ENCODE results near the gene CCL27. TPM values are rescaled to one million over a fixed set of nuclear protein-coding genes. Genes with fewer than 3 reads are reported as not detected.

The CCL27 gene
- total and polyA plus RNA-seq, 10 of the 15 experiments (the other 5 are each of a cell fraction or from before 2014, with no cell fraction given) = 0.45 TPM; not detected in 9

DNA sequence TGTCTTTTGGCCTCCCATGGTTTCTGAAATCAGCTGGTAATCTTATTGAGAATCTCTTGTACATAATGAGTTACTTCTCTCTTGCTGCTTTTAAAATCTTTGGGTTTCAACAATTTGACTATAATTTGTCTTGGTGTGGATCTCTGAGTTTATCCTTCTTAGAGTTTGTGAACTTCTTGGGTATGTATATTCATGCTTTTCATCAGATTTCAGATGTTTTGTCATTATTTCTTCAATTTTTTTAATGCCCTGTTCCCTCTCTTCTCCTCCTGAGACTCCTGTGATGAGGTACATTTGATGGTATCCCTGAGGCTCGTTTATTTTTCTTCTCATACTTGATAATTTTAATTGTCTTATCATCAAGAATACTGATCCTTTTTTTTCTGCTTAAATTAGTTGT lies 49.7 kb upstream of the CCL27 start (continued):
- TF ChIP-seq, protein P1, sequence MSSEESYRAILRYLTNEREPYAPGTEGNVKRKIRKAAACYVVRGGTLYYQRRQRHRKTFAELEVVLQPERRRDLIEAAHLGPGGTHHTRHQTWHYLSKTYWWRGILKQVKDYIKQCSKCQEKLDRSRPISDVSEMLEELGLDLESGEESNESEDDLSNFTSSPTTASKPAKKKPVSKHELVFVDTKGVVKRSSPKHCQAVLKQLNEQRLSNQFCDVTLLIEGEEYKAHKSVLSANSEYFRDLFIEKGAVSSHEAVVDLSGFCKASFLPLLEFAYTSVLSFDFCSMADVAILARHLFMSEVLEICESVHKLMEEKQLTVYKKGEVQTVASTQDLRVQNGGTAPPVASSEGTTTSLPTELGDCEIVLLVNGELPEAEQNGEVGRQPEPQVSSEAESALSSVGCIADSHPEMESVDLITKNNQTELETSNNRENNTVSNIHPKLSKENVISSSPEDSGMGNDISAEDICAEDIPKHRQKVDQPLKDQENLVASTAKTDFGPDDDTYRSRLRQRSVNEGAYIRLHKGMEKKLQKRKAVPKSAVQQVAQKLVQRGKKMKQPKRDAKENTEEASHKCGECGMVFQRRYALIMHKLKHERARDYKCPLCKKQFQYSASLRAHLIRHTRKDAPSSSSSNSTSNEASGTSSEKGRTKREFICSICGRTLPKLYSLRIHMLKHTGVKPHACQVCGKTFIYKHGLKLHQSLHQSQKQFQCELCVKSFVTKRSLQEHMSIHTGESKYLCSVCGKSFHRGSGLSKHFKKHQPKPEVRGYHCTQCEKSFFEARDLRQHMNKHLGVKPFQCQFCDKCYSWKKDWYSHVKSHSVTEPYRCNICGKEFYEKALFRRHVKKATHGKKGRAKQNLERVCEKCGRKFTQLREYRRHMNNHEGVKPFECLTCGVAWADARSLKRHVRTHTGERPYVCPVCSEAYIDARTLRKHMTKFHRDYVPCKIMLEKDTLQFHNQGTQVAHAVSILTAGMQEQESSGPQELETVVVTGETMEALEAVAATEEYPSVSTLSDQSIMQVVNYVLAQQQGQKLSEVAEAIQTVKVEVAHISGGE (CRISPR knock-in tag; IDR thresholded peaks at IDR 0.05) = no peak
- no peak for TF ChIP-seq YY1 (IDR thresholded peaks at IDR 0.05; ENCODE audit: low read depth, low read length)
- no peak for TF ChIP-seq ESRRA (IDR thresholded peaks at IDR 0.05; ENCODE audit: low read length)
- TF ChIP-seq, protein P2, sequence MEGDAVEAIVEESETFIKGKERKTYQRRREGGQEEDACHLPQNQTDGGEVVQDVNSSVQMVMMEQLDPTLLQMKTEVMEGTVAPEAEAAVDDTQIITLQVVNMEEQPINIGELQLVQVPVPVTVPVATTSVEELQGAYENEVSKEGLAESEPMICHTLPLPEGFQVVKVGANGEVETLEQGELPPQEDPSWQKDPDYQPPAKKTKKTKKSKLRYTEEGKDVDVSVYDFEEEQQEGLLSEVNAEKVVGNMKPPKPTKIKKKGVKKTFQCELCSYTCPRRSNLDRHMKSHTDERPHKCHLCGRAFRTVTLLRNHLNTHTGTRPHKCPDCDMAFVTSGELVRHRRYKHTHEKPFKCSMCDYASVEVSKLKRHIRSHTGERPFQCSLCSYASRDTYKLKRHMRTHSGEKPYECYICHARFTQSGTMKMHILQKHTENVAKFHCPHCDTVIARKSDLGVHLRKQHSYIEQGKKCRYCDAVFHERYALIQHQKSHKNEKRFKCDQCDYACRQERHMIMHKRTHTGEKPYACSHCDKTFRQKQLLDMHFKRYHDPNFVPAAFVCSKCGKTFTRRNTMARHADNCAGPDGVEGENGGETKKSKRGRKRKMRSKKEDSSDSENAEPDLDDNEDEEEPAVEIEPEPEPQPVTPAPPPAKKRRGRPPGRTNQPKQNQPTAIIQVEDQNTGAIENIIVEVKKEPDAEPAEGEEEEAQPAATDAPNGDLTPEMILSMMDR (IDR thresholded peaks at IDR 0.05 in 2 of 3, conservative IDR thresholded peaks at IDR 0.05 in 1 of 3; ENCODE audit: control insufficient read depth in 2 of 3, extremely low read depth in 1 of 3, insufficient read depth in 1 of 3, low read depth in 3 of 3, low read length in 3 of 3) = no peak

DNA sequence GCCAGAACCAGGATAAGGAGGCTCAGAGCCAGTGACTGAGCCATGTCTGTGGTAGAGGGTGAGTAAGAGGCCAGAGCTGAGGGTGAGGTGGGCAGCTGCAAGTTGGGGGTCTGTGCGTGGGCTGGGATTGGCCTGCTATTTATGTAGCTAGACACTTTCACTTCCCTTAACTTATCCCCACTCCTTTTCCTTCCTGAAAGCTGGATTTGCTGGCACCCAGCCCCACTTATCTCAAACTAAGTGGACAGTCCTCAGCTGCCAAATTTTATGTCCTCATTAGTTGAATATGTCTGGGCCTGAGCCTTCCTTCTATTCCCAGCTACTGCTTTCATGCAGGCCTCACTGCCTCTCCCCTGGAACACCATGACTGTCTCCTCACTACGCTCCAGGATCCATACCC lies 47.6 kb upstream of the CCL27 start, which contains the start of gene CCL21:
TSS of gene CCL21 (minus strand) at position 114 of the 400 bp plus-strand sequence. CDS start at position 44, 70 bp downstream.
- H3K27ac ChIP-seq (ENCODE audit: control insufficient read depth, insufficient read depth) = no peak within 1 kb of the TSS
- no peaks in the 10 kb centered on the region for H4K20me1 ChIP-seq (ENCODE audit: control insufficient read depth, insufficient read depth)
- ATAC-seq (no peak), FAIRE-seq (no peak), DNase-seq (ENCODE audit: low read depth, low spot score) (no peak)
- H3K9me3 ChIP-seq (replicated peaks; ENCODE audit: control insufficient read depth, insufficient read depth, low read length) = no peaks in the 10 kb centered on the region
- H3K4me3 ChIP-seq = no peak within 1 kb of the TSS
- peaks cover 0 to 1% of the 10 kb centered on the region in 2 experiments; a peak in 2 of 4 replicates for H3K27me3 ChIP-seq (replicated peaks in 1 of 2; ENCODE audit: control insufficient read depth in 2 of 2, insufficient read depth in 2 of 2, low read length in 1 of 2)
- no peak within 1 kb of the TSS for H3K9ac ChIP-seq (ENCODE audit: control insufficient read depth, insufficient read depth, low read length)
- no peak for TF ChIP-seq ETV6 (conservative IDR thresholded peaks at IDR 0.05 in 1 of 2, IDR thresholded peaks at IDR 0.05 in 1 of 2; ENCODE audit: borderline replicate concordance in 1 of 2, low read depth in 1 of 2)
- TF ChIP-seq DPF2 (IDR thresholded peaks at IDR 0.05) = no peak
- TF ChIP-seq POLR2A (IDR thresholded peaks at IDR 0.05; ENCODE audit: low read depth, low read length) = no peak
- no peak for TF ChIP-seq JUND (IDR thresholded peaks at IDR 0.05; ENCODE audit: low read depth, low read length)
- TF ChIP-seq, protein P3, sequence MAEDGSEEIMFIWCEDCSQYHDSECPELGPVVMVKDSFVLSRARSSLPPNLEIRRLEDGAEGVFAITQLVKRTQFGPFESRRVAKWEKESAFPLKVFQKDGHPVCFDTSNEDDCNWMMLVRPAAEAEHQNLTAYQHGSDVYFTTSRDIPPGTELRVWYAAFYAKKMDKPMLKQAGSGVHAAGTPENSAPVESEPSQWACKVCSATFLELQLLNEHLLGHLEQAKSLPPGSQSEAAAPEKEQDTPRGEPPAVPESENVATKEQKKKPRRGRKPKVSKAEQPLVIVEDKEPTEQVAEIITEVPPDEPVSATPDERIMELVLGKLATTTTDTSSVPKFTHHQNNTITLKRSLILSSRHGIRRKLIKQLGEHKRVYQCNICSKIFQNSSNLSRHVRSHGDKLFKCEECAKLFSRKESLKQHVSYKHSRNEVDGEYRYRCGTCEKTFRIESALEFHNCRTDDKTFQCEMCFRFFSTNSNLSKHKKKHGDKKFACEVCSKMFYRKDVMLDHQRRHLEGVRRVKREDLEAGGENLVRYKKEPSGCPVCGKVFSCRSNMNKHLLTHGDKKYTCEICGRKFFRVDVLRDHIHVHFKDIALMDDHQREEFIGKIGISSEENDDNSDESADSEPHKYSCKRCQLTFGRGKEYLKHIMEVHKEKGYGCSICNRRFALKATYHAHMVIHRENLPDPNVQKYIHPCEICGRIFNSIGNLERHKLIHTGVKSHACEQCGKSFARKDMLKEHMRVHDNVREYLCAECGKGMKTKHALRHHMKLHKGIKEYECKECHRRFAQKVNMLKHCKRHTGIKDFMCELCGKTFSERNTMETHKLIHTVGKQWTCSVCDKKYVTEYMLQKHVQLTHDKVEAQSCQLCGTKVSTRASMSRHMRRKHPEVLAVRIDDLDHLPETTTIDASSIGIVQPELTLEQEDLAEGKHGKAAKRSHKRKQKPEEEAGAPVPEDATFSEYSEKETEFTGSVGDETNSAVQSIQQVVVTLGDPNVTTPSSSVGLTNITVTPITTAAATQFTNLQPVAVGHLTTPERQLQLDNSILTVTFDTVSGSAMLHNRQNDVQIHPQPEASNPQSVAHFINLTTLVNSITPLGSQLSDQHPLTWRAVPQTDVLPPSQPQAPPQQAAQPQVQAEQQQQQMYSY (CRISPR knock-in tag; IDR thresholded peaks at IDR 0.05) = no peak
- TF ChIP-seq, protein P4, sequence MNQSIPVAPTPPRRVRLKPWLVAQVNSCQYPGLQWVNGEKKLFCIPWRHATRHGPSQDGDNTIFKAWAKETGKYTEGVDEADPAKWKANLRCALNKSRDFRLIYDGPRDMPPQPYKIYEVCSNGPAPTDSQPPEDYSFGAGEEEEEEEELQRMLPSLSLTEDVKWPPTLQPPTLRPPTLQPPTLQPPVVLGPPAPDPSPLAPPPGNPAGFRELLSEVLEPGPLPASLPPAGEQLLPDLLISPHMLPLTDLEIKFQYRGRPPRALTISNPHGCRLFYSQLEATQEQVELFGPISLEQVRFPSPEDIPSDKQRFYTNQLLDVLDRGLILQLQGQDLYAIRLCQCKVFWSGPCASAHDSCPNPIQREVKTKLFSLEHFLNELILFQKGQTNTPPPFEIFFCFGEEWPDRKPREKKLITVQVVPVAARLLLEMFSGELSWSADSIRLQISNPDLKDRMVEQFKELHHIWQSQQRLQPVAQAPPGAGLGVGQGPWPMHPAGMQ (IDR thresholded peaks at IDR 0.05; ENCODE audit: borderline replicate concordance) = no peak
- no peak for TF ChIP-seq JUNB (IDR thresholded peaks at IDR 0.05)
- no peak within 1 kb of the TSS for H2AFZ ChIP-seq (ENCODE audit: control insufficient read depth, low read depth, low read length)
- SMC1A ChIA-PET (ENCODE audit: uncharacterized antibody, unreplicated experiment) = no interaction called here
- no peak within 1 kb of the TSS for H3K4me2 ChIP-seq (ENCODE audit: control insufficient read depth, insufficient read depth)
- no peaks in the 10 kb centered on the region for H3K79me2 ChIP-seq (ENCODE audit: control insufficient read depth, insufficient read depth, low read length)
- in situ Hi-C loops (cut with MboI) (no loop called here), intact Hi-C loops (cut with micrococcal nuclease; ENCODE audit: unreplicated experiment) (no loop called here)
- WGBS (ENCODE audit: insufficient coverage, insufficient replicate concordance, low lambda C conversion rate, missing lambda C conversion rate) = 4% methylated on average over 2 of the region's 2 CpGs
- BruUV-seq (replicated peaks) = no TSS peak
- CTCF ChIA-PET = interaction anchor here (1.6 kb wide), 1 partner anchor 9 kb away, joined by 5 read pairs; no protein-coding TSS in a partner anchor
- H3K36me3 ChIP-seq (ENCODE audit: control insufficient read depth in 2 of 2, insufficient read depth in 2 of 2, low read length in 1 of 2) = no peaks in the 10 kb centered on the region
- POLR2A ChIA-PET = interaction anchor here (0.5 kb wide), 1 partner anchor 1344 kb away, joined by 4 read pairs; no protein-coding TSS in a partner anchor
- H3K4me1 ChIP-seq (ENCODE audit: control insufficient read depth, insufficient read depth, low read length) = no peaks in the 10 kb centered on the region
- RAD21 ChIA-PET (ENCODE audit: unreplicated experiment) = no interaction called here
